Coronary artery (tissue), 2 donors: ENCODE measurements around the gene VIPAS39.

Experiments used
- DNase-seq: peaks from one replicate; pipeline ENCODE4 v3.0.0-alpha.2; 2017; ENCODE audit warnings: low spot score
- H3K27ac ChIP-seq, 2 donors: fragments of 200-600 bp; sonication (generic); one replicate each; pipeline ENCODE4 v1.5.1; 2016 to 2019
- H3K4me3 ChIP-seq: fragments of 200-600 bp; sonication (generic); 2 replicates; pipeline ENCODE4 v1.5.1; 2016; ENCODE audit warnings: mild to moderate bottlenecking, moderate library complexity
- TF ChIP-seq, protein P1 (sequence below): fragments of 200-600 bp; sonication (generic); IDR thresholded peaks from one replicate; pipeline ENCODE4 v1.5.1; 2019; ENCODE audit warnings: antibody characterized with exemption

VIPAS39 gene

DNA sequence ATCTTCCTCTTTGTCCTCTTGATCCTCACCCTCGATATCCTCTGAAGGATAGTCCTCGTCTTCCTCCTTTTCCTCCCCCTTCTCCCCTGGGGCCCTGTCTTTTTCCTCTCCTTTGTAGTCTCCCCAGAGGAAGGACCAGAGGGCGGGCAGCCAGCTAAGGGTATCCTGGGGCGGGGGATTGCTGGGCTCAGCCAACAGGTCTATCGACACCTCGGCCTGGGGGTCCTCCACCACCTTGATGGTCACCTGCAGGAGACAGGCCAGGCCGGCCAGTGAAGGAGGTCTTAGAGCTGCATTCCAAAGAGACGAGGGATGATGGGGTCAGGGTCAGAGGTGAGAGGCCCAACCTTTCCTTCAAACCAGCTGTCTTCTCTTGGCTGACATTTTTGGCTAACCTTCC is 25.0 kb upstream of the VIPAS39 start:
- Histone ChIP-seq H3K4me3 (no peak overlapping the region), H3K27ac (no peak overlapping the region)
- TF ChIP-seq, protein P1, sequence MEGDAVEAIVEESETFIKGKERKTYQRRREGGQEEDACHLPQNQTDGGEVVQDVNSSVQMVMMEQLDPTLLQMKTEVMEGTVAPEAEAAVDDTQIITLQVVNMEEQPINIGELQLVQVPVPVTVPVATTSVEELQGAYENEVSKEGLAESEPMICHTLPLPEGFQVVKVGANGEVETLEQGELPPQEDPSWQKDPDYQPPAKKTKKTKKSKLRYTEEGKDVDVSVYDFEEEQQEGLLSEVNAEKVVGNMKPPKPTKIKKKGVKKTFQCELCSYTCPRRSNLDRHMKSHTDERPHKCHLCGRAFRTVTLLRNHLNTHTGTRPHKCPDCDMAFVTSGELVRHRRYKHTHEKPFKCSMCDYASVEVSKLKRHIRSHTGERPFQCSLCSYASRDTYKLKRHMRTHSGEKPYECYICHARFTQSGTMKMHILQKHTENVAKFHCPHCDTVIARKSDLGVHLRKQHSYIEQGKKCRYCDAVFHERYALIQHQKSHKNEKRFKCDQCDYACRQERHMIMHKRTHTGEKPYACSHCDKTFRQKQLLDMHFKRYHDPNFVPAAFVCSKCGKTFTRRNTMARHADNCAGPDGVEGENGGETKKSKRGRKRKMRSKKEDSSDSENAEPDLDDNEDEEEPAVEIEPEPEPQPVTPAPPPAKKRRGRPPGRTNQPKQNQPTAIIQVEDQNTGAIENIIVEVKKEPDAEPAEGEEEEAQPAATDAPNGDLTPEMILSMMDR: no peak
- no peak for DNase-seq

DNA sequence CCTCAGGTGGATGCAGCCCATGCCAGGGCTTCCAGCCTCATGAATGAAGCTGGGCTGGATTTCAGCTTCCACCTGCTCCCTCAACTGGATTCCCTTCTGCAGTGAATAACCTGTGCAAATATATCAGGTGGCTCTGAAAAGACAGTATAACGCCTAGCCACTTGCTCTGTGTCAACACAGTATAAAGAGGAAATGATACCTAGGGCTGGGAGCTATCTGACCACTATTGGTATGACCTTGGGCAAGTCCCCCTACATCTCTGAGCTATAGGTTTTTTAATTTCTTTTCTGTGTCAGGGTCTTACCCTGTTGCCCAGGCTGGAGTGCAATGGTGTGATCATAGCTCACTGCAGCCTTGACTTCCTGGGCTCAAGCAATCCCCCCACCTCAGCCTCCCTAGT is 21.4 kb upstream of the VIPAS39 start:
- no peak for DNase-seq
- no peak overlapping the region for H3K27ac ChIP-seq
- no peak overlapping the region for H3K4me3 ChIP-seq
- TF ChIP-seq, protein P1: no peak

DNA sequence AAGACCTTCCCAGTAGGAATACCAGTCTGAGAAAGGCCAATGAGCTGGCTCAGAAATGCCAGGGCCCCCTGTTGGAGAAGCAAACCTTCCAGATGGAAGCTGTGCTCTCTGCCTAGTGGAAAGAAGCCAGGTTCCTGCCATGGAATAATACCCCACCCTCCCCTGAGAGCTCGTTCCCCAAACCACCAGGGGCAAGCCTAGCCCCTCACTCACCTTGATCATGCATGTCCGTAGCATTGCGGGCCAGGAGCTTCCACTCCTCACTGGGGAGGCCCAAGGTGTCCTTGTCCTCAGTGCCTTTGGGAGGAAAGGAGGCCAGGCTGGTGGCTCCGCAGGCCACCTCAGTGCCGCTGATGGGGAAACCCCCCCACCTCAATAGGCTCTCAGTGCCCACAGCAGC is 20.6 kb upstream of the VIPAS39 start:
- H3K4me3 ChIP-seq: no peak overlapping the region
- no peak overlapping the region for H3K27ac ChIP-seq
- TF ChIP-seq, protein P1: no peak
- DNase-seq: peak; percentile 68

DNA sequence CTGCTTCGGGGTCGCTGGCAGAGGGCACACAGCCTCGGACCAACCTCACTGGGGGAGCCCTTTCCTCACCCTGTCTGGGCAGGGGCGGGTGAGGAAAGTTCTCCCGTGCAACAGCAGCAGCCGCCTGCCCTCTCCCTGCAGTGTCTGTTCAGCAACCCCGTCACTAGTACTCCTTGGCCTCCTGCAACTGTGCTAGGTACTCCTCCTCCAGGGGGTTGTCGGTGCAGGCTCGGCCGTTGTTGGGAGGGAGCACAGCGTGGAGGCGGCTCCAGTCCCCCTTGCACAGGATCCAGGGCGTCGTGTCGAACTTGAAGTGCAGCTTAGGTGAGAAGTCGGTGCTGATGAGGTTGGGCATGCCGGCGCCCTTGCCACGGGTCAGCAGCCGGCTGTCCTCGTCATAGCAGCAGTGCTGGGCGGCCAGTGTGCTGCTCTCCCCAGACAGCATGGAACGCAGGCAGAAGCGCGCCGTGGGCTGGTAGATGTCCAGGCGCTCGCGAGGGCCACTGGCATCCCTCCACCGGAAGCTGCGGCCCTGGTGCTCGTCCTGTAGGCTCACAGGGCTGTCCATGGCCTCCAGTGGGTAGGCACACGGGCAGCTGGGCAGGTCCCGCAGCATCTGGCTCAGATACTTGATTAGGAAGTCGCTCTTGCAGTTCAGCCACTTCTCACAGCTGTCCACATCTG is 18.2 kb upstream of the VIPAS39 start:
- peak; percentile 73 for DNase-seq
- H3K4me3 ChIP-seq: no peak overlapping the region
- TF ChIP-seq, protein P1: no peak
- no peak overlapping the region for H3K27ac ChIP-seq

DNA sequence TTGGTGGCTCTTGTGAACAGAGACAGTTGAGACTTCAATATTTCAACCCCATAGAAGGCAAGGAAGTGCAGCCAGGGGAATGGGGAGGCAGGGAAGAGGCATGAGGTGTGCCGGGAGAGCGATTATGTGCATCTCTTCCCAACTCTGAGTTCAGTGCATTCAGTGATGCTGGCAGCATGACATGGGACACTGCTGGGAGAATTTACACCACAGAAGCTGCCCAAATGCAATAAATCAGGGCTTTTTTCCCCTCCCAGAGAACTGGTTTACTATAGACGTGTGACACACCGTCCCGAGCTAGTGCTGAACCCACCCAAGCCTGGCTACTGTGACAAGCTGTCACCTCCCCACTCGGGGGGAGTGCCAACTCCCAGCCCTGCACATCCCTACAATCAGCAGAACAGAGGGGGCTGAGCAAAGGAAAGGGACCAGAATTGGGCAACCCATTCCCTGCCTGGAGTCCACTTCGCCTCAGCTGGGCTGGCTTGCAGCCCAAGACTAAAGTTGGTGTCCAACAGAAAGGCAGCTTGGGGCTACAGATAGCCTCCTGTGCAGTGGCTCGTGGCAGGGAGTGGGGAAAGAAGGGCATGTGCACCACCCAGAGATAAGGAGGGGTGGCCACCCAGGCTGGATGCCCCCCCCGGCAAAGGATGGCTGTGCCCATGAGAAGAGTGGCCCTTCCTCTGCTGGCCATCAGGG is 17.2 kb upstream of the VIPAS39 start:
- no peak for DNase-seq
- TF ChIP-seq, protein P1: no peak
- Histone ChIP-seq H3K4me3 (no peak overlapping the region), H3K27ac (no peak overlapping the region)

DNA sequence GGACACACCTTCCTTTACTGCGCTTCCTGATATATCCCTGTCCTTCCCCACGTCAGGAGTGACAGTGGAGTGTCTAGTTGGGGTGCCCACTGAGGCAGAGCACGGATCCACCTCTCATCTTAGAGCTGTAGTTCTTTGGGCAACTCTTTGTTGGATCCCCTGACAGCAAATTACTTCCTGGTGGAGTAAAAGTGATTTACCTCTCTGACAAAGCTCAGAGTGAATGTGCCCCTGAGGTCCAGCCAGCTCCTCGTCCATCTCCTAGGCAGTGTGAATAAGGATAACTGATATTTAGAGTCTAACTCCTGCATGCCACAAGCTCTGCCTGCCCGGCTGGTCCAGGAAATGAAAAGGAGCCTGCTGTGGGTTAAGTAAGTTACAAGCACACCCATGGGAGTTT is 16.5 kb upstream of the VIPAS39 start:
- DNase-seq: no peak
- Histone ChIP-seq H3K27ac (no peak overlapping the region), H3K4me3 (no peak overlapping the region)
- TF ChIP-seq, protein P1: no peak

DNA sequence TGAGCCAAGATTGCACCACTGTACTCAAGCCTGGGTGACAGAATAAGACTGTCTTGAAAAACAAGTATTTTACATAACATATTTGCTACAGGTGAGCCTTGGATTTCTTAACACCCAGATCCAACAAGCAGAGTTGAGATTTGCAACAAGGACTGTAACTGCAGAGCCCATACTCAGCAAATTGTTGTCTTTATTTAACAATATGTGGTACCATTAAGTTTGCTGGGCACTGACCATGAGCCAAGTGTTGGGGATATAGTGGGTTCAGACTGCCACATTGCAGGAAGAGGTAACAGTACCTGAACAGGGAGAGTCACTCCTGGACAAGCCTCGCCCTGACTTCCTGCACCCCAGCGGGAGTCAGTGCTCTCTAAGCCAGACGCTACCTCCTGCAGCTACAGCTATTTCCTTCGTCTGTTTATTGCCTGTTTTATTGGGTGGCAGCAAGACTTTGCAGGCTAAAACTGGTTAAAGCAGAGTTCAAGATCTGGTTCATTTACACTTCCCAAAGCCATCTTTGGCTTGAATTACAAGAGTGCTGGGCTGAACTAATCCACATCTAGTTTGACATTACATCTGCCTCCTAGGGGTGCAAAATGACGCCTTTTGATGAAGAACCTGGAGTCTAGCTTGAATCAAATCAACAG is 12.9 kb upstream of the VIPAS39 start:
- no peak for DNase-seq
- Histone ChIP-seq H3K4me3 (no peak overlapping the region), H3K27ac (no peak overlapping the region)
- TF ChIP-seq, protein P1: no peak
